HL-60/S4 (cell line): ENCODE measurements around the gene HPCAL1.

Source experiments
- in situ Hi-C: fragments of 300-500 bp; cut with MboI; formaldehyde crosslinking; loops from 2 replicates; pipeline ENCODE4 v1.14.3; 2022; ENCODE audit warnings: low sequenced_read_pairs

Gene HPCAL1

GRCh38 chr2:10300997-10301940 is 1.4 kb upstream of the HPCAL1 start:
- in situ Hi-C loops: no loop called here

DNA sequence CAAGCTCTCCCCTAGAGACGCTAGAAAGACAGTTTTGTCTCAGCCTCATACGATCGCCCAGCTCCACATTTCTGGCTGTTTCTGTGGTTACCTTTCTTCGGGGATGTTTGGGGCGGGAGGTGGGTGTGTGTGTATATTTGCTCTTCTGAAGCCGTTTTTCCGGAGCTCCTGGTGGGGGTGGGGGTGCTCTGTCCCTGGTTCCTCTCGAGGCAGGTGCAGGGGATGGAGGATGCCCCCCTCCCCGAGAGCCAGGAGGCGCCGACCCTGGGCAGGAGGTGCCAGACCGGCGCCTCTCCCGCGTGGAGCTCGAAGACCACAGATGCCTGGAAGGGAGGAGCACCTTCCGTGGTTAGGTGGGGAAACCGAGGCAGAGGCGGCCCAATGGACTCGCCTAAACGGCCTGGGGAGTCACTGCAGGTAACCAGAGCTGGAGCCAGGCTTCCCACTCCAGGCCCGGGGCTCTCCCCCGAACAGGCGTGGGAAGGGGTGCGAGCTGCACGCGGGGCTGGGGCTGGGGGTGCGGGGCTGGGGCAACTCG is 694 bp upstream of the HPCAL1 start:
- in situ Hi-C loops: no loop called here

- in situ Hi-C loops: no loop called here
Observed at GRCh38 chr2:10303181-10303693, 533 bp downstream of the HPCAL1 start.

- in situ Hi-C loops: no loop called here
Observed at GRCh38 chr2:10303694-10304378, 1.1 kb downstream of the HPCAL1 start.

DNA sequence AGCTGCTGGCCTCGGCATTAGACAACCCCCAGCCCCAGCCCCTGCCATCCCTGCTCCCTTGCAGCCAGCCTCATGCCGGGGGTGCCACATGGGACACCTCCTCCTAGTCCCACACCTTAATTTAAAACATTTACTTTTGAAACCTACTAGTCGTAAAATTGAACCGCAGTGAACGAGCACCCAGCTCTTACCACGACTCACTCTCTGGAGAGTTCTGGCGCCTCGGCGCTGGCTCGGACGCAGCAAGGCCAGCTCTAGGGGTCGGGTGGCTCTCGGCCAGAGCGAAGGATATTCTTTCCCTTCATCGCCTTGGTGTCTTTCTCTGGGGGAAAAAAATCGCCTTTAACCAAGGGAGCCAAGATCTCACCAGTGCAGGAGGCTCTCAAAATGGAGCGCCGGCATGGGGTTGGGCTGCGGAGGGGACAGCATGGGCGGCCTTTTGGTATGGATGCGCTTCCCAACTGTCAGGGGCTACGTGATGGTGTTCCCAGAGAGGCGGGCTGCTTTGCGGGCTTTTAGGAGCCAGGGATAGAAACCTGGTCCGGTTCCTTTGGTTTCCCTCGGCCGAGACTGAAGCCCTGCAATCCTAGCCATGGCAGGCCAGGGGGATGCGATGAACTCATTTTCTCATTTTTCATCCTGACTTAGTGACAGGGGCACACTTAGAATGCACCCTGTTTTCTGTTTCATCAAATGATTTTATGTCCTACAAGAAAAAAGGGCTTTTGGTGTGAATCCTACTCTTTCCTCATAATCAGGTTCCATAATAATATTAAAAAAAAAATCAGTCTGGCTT is 2.0 kb downstream of the HPCAL1 start:
- in situ Hi-C loops: no loop called here

DNA sequence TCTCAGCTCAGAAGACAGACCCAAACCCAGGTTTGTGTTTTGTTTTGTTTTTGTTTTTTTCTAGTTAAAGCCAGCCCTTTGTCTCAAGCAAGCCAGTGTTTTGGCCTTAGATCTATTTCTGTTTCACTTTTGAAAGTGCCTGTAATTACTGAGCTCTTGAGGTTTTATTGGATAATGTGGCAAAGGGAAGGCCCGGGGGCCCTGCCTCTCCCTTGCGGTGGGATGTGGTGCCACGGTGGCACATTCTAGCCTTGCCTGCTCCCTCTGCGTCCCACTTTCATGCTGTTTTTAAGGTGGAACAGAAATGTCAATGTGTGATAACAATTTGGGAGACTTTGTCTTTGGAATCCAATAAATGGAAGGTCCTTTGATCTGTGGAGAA is 2.5 kb downstream of the HPCAL1 start:
- in situ Hi-C loops: no loop called here

GRCh38 chr2:10305715-10306114 is 3.0 kb downstream of the HPCAL1 start:
- in situ Hi-C loops: no loop called here

DNA sequence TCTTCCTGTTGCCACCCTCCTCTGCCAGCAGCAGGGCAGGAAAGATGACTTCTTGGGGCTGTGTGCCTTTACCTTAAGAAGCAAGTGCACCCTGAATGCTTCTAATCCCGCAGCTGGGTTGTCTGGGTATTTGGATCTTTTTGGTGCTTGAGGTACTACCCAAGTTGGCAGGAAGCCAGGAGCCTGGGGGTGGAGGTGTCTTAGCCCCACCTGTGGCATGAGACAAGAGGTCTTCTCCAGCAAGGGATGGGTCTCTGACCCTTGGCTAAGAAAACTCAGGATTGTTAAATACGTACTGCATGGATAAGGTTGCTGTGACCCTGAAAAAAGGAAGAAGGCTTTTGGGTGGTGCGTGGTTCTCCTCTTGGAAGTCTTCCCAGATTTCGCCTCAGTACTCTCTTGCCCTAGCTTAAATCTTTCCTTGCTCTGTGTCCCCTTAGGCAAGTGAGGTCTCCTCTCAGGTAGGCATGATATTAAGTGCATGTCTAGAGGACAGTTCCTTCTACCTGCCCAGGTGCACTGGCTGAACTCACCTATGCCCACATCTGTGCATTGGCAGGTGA is 4.3 kb downstream of the HPCAL1 start:
- in situ Hi-C loops: no loop called here

GRCh38 chr2:10307561-10308156 is 5.0 kb downstream of the HPCAL1 start:
- in situ Hi-C loops: no loop called here

DNA sequence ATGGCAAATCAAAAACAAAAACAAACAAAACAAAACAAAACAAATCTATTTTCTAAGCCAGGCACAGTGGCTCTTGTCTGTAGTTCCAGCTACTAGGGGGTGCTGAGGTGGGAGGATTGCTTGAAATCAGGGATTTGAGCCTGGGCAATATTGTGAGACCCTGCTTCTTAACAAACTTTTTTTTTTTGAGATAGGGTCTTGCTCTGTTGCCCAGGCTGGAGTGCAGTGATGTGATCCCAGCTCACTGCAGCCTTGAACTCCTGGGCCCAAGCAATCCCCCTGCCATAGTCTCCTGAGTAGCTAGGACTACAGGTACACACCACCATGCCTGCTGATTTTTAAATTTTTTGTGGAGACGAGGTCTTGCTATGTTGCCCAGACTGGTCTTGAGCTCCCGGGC is 6.2 kb downstream of the HPCAL1 start:
- in situ Hi-C loops: no loop called here

GRCh38 chr2:10309286-10309685 is 6.6 kb downstream of the HPCAL1 start:
- in situ Hi-C loops: no loop called here

DNA sequence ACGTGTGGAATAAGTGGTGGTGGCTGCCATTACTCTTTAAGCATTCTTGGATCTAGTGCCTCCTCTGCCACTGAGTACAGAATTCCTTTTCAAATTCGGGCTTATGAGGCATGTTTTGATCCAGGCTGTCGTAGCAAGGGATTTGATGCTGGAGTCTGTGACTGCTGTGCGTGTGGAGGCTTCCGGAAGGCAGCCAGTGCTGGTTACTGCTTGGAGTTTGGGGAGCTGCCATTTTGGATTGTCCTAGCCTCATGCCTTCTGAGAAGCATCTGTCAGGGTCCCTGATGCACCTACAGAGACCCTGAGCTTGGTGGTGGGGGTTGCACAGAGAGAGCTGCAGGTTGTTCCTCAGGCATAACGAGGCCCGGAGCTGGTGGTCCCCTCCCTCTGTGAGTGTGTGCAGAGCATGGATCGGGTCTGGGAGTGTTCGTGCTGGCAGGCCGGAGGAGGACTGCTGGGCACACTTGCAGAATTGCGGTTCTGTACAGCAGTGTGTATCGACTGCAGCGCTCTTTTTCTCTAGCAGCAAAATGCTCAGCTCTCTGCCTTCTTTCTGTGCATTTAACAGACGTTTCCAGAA is 7.7 kb downstream of the HPCAL1 start:
- in situ Hi-C loops: no loop called here

- in situ Hi-C loops: no loop called here
Observed at GRCh38 chr2:10311736-10312135, 9.0 kb downstream of the HPCAL1 start.

- in situ Hi-C loops: no loop called here
Observed at GRCh38 chr2:10312437-10312957, 9.8 kb downstream of the HPCAL1 start.

- in situ Hi-C loops: no loop called here
Observed at GRCh38 chr2:10316336-10316735, 13.6 kb downstream of the HPCAL1 start.

GRCh38 chr2:10316860-10317259 is 14.2 kb downstream of the HPCAL1 start:
- in situ Hi-C loops: no loop called here

GRCh38 chr2:10317646-10318045 is 14.9 kb downstream of the HPCAL1 start:
- in situ Hi-C loops: no loop called here

DNA sequence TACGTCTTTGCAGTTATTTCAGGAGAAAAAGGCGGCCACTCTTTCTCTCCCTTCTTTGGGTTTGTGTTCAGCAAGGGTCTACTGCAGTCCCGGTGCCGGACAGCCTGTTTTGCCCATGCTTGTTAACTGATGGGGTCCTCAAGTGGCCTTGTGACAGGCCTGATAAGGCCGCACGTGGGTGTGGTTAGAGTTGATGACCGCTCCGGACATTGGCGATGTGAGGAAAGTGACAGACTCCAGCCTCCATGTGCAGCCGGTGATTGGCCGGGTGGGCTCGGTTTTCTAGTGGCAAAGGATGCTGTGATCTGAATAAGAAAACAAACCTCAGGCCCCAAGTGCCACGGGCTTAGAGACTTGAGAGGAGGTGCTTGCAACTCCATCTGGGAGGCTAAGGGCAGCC is 15.6 kb downstream of the HPCAL1 start:
- in situ Hi-C loops: no loop called here

DNA sequence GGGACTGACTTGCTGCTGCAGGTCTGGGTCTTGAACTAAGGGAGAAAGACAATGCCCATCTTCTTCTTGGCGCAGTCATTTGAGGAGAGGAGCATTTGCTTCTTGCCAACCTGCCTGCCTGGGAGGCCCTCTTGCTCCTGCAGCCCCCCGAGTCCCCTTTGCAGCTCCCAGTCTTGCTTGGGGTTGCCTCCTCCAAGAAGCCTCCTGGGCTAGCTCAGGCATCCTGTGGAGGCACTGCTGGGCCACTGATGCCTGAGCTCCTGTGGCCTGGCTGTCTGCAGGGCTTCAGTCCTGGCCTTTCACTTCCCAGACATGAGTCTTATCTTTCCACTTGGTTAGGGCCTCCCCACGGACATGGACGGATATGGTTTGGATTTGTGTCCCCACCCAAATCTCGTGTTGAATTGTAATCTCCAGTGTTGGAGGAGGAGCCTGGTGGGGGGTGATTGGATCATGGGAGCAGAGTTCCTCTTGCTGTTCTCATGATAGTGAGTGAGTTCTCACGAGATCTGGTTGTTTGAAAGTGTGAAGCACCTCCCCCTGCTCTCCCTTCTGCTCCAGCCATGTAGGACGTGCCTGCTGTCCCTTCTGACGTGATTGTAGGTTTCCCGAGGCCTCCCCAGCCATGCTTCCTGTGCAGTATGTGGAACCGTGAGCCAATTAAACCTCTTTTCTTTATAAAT is 17.3 kb downstream of the HPCAL1 start:
- in situ Hi-C loops: no loop called here
